HG03039 (cell line): ENCODE results near the gene SLAMF8.

Source experiments
- ATAC-seq: cut with Tn5 transposase; IDR thresholded peaks from one replicate; pipeline ENCODE4 v1.9.1; 2021; ENCODE audit warnings: mild to moderate bottlenecking, moderate library complexity; ENCODE audit not compliant: unreplicated experiment

The SLAMF8 gene

DNA sequence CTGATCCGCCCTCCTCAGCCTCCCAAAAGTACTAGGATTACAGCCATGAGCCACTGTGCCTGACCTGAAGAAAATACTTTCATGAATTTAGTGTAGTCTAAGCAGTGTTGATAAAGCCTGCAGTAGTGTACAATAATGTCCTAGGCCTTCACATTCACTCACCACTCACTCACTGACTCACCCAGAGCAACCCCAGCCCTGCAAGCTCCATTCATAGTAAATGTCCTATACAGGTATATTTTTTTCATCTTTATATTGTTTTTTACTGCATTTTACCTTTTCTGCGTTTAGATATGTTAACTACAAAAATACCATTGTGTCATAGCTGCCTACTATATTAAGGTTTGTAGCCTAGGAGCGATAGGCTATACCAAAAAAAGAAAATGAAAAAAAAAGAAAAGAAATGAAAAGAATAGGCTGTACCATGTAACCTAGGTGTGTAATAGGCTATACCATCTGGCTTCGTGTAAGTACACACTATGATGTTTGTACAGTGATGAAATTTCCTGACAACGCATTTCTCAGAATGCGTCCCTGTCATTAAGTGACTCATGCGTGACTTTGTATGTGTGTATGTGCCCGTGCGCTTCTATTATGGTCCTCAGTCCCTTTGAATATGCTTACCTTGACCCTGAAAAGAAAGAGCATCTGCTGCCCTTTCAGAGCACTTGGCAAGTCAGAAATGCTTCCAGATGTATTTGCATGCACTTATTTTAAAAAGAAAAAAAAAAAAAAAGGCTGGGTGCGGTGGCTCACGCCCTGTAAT is 9.2 kb upstream of the SLAMF8 start:
- ATAC-seq: no peak

DNA sequence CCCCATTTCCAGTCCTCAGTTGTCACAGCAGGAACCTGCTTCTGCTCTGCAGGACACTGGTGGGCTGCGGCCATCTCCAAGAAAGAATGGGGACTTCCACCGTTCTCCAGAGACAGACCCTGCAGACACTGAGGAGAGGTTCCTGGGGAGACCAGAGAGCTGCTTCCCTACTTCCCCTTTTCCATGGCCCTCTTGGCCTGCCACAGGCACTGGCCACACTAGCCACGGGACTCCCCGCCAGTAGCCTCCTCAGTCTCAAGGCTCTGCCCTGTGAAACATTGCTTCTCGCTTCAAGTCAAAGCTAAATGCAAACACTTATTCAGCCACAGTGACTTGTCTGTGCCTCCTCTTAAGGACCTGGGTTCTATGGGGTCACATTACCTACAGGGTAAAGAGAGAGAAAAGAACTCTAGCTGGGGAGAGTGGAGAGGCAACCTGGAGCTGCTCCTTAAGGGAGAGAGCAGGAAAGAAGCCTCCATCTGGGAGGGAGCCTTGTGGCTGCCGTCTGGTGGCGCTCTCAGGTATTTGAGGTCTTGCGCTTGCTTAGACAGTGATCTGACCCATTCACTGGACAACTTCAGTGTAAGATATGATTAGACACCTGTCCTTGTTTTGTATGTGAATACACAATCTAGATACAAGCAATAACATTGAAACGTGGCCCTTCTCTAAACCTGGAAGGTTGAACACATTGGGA is 5.4 kb upstream of the SLAMF8 start:
- no peak for ATAC-seq

DNA sequence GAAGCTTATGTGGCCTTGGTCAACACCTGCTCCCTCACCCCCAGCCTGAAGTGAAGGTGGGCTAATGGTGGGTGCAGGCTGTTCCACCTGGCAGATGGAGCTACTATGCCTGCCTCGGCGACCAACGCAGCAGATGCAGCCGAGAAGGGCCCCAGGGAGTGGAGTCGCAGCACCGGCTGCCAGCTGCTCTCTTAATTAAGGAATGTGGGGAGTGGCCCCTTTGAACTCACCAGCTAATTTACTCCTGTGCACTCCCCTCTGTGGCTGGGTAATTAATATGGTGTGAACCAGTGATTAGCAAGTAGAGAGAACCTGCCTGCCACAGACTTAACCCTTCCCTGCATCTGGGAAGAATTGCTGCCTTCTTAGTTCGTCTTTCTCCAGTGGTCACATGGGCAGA is 3.3 kb upstream of the SLAMF8 start:
- ATAC-seq: no peak

DNA sequence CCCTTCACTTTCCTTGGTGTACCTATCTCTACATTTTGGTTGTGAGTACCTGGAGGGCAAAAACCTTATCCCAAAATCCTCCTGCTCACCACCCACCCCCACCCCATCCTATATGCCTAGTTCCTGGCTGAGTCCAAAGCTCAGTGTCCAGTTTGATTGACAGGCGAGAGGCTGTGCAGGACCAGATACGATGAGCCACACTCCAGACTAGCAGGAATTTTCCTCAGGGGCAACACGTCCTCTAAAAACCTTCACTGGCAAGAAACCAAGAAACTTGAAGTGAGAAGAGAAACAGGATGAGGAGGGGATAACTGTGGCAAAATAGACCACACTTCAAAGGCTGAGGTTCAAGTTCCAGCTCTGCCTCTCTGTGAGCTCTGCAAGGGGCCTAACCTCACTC is 1.1 kb upstream of the SLAMF8 start:
- ATAC-seq: no peak

DNA sequence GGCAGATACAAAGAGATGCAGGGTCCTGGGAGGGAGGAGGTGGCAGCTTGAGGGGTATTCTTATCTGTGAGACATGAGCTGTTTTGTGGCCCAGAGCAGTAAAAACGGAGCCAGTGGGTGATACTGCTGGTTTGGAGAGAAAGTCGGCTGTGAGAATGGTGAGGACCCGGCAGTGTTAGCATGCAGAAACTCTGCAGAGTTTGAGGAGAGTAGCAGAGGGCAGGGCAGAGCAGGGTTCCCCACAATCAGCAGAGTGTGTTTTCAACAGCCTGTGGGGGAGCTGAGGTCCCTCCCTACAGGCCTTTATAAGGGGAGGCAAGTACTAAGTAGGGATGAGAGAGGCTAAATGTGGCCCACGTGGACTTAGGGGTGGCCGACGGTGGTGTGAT is 423 bp downstream of the SLAMF8 start:
- ATAC-seq: no peak

DNA sequence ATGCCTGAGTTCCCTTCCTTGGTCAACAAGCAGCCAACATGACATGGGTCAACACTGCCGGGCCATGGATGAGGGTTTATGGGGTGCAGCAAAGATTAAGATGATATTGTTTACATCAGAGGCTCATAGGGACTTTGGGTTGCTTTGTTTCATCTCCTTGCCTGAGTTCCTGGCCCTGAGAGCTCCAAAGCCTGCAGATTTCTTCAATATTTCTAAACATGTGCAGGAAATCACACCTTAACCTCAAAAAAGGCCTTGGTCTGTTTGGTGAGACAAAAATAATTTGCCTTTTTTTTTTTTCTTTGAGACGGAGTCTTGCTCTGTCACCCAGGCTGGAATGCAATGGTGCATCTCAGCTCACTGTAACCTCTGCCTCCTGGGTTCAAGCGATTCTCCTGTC is 876 bp downstream of the SLAMF8 start:
- ATAC-seq: no peak

DNA sequence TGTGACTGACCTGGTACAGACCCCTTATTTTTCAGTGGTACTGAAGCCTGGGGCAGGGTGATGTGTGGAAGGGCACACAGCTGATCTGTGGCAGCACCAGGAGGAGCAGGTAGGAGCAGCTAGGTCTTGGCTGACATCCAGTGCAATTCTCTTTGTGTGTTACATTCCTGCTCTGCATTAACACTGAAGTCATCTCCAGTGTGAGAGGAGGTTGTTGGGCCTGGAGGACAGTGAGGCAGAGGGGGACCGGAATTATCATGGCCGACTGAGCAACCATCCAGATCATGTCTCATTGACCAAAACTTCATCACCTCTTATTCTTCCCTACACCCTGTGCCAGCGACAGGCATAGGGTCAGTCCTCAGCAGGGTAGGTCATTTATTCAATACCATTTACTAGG is 1.5 kb downstream of the SLAMF8 start:
- ATAC-seq: no peak

DNA sequence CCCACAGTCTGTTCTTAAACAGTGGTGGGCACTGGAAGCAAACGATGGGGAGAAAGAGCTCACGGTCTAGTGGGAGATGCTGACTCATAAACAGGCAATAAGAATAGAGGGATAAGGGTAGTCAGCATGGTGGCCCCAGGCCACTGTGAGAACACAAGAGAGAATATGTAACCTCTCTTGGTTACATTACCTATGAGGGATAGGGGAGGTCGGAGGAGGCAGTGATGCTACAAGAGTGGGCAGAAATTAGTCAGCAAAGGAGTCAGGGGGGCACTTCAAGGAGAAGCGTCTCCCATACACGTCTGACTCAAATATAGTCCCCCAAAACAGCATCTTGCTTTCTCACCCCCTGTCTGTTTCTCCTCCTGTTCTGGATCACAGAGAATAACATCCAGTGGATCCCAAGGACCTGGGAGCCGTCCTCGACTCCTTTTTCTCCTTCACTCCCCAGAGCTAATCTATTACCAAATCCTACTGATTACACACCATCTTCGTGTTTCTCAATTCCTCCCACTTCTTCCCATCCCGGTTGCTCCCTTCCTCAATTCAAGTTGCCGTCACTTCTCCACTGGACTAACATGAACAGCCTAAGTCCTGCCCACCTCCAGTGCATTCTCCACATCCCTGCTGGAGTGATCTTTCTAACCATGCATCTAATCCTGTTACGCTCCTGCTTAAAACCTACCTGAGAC is 2.1 kb downstream of the SLAMF8 start:
- ATAC-seq: no peak

DNA sequence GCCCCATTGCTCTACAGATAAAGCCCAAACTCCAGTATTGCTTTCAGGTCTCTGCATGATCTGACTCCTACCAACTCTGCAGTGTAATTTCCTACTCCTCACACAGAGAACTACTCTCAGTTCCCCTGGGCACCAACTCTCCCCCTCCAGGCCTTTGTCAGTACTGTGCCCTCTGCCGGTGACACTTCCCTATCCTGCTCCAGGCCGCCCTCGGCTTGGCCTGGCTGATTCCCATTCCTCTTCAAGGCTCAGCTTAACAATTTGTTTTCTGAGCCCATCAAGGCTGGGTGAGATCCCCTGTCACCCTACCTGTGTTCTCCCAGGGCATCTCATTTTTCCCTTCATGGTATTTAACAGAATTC is 2.6 kb downstream of the SLAMF8 start:
- ATAC-seq: peak; percentile 70

DNA sequence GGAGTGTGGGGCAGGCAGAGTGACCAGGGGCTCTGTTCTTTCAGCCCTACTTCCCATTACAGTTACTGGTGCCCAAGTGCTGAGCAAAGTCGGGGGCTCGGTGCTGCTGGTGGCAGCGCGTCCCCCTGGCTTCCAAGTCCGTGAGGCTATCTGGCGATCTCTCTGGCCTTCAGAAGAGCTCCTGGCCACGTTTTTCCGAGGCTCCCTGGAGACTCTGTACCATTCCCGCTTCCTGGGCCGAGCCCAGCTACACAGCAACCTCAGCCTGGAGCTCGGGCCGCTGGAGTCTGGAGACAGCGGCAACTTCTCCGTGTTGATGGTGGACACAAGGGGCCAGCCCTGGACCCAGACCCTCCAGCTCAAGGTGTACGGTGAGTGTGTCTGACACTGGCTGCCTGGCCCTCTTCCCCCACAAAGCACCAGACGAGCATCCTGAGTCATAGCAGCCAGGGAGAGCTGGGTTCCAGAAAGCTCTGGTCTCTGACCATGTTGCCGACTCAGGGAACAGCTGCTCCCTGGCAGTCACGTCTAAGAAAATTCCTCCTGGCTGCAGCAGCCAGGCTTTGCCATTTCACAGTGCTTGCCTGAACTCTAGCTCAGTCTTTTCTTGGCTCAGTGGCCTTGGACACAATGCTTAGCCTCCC is 3.3 kb downstream of the SLAMF8 start:
- ATAC-seq: no peak

DNA sequence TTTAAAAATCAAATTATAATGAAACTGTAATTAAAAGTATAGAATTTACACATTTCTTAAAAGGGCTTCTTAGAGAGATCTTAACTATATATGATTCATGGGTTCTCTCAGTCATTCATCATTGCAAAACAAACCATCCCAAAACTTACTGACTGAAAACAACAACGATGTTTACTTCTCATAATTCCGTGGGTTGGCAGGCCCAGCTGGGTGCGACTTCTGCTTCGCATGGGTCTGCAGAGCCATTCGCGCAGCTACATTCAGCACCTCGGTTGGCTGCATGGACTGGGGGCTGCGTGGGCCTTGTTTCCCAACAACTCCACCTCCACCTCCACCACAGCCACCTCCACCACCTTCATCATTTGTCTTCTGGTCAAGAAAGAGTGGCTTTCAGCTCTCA is 4.0 kb downstream of the SLAMF8 start:
- no peak for ATAC-seq

DNA sequence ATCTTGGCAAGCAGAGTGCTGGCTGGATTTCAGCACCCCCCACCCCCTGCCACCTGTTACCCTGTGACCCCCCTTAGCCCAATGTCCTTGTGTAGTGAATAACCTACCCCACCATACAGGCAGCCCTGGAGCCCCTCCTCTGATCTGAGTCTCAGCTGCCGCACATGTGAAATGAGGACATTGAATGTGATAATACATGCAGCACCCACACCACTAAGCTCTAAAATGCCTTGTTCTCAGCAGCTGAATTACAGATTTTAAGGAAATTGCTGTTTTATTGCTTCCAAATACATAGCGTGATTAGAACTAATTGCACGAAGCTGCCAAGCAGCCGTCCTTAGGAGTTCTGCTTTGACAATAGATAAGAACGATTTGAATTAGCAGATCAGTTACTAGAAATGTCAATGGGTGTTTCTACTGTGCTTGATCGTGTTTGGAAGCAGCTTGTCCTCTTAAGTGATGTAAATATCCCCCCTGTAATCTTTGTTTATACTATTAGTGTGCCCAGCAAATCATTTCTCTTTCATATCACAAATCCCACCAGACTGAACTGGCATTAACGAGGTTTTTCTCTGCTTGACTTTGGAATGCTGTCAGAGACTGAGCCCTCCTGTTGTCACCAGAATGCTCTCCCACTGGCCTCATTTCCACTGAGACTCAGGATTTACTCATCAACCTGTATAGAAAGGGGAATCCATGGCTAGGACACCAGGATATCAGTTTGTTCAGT is 4.9 kb downstream of the SLAMF8 start:
- no peak for ATAC-seq

DNA sequence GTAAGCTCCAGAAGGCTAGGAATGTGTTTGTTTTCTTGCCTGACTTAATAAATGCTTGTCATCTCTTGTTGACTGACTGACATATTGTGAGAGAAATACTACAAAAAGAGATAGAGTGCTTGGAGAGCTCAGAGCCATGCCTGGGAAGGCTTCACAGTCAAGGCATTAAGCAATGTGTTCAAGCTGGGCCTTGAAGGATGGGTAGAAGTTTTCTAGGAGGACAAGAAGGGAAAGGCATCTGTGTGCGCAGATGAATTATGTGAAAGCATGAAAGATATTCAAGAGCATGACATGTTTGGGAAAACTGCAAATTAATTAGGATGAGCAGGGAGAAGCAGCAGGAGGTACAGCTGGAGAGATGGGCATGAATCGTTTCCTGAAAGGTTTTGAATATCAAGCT is 5.6 kb downstream of the SLAMF8 start:
- no peak for ATAC-seq

DNA sequence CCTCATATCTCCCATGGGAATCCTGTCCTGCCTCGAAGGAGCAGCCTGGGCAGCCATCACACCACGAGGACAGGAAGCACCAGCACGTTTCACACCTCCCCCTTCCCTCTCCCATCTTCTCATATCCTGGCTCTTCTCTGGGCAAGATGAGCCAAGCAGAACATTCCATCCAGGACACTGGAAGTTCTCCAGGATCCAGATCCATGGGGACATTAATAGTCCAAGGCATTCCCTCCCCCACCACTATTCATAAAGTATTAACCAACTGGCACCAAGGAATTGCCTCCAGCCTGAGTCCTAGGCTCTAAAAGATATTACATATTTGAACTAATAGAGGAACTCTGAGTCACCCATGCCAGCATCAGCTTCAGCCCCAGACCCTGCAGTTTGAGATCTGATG is 8.7 kb downstream of the SLAMF8 start:
- no peak for ATAC-seq

DNA sequence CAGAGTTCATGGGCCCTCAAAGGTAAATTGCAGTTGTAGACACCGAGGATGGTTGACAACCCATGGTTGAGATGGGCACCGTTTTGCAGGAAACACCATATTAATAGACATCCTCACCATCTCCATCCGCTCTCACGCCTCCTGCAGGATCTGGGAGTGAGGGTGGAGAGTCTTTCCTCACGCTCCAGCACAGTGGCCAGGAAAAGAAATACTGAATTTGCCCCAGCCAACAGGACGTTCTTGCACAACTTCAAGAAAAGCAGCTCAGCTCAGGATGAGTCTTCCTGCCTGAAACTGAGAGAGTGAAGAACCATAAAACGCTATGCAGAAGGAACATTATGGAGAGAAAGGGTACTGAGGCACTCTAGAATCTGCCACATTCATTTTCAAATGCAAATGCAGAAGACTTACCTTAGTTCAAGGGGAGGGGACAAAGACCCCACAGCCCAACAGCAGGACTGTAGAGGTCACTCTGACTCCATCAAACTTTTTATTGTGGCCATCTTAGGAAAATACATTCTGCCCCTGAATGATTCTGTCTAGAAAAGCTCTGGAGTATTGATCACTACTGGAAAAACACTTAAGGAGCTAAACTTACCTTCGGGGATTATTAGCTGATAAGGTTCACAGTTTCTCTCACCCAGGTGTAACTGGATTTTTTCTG is 9.3 kb downstream of the SLAMF8 start:
- ATAC-seq: no peak

DNA sequence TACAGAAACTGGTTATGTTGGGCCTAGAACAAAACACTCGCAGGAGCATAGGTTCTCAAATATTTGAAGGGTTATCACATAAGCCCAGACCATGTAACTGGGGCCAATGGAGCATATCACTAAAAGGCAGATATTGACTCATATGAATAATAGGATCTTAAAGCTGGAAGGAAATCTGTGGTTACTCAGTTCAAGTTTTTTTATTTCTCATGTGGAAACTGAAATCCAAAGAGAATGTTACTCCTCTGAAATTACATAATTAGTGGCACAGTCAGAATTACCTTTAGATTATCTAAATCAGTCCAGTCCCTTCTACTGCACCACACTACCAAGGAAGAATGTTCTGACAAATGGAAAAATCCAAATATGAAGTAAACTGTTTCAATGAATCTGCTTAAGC is 12.0 kb downstream of the SLAMF8 start:
- peak; percentile 62 for ATAC-seq

DNA sequence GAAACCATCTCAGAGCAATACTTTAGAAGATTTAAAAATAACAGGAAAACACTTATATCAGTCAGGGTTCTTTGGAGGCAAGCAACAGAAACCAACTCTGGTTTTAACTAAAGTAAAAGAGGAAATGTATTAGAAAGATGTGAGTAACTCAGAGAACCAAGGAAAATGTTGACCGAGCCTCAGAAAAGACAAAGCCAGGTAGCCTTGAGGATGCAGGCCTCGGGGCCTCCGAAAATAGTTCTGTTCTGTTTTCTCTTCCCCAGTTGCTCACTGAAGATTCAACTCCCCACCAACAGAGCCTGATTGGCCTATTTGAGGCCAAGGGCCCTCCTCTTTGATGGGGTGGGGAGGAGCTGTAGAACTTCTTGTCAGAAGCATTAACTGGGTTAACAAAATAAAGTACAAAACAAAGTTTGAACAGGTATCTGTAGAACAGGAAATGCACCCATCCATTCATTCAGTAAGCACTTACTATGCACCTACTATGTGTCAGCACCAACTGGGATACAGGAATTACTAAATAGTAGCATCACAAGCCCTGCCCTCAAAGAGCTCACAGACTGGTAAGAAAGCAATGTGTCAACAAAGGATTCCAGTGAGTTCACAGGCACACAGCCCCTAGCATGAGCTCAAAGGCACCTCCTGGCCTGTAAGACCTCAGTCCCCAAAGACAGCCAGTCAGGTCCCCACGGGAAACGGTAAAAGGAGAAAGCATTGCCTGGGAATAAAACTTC is 12.6 kb downstream of the SLAMF8 start:
- peak; percentile 52 for ATAC-seq

DNA sequence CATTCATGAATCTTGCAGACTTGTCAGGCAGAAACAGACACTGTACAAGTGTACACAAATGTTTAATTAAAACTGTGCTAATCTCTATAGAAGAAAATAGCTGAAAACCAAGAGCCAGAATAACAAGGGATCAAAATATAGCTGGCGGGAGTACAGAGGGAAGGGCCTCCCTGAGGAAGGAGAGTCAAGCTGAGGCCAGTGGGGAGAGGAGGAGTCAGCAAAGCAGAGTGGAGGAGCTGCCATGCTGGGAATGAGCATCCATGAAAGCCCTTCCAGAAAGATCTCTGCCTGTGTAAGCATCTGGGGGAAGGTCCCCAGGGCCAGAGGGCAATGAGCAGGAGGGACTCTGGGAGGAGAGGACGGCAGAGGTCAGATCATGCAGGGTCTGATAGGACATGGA is 15.1 kb downstream of the SLAMF8 start:
- no peak for ATAC-seq

DNA sequence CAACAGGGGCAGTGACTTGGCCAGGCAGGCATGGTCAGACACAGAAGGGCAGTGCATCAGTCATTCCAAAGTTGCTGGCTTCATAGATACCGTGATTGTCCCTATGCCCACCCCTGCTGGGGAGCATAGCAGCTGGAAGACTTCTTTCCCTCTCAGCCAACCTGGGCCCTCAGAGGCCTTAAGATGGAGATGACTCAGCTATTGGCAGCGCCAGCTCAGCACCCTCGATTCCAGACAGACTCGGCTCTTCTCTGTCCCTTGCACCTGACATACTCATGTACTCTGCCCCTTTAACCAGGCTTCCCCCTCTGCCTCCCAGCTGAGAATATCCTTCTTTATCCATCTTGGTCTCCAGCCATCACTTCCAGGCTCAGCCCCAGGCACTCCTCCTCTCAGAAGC is 16.8 kb downstream of the SLAMF8 start:
- no peak for ATAC-seq
